Mesodermal cell (in vitro differentiated cells): ENCODE results near the gene NKX1-1.

Experiments used
- H3K27ac ChIP-seq: 2 replicates; pipeline ENCODE4 v1.7.0; 2013; ENCODE audit warnings: mild to moderate bottlenecking, low read depth, low read length, moderate library complexity; ENCODE audit not compliant: severe bottlenecking
- H3K36me3 ChIP-seq: 2 replicates; pipeline ENCODE4 v1.7.1; 2013; ENCODE audit warnings: mild to moderate bottlenecking, low read length, moderate library complexity; ENCODE audit not compliant: control insufficient read depth, insufficient read depth
- H3K4me1 ChIP-seq: one replicate; pipeline ENCODE4 v1.7.1; 2013; ENCODE audit warnings: mild to moderate bottlenecking, low read length; ENCODE audit not compliant: insufficient read depth, control insufficient read depth, poor library complexity, severe bottlenecking
- H3K4me3 ChIP-seq: 2 replicates; pipeline ENCODE4 v1.7.0; 2013; ENCODE audit warnings: low read length, control low read depth, mild to moderate bottlenecking; ENCODE audit not compliant: insufficient read depth, poor library complexity, severe bottlenecking; ENCODE audit errors: extremely low read depth
- H3K9me3 ChIP-seq: 2 replicates; pipeline ENCODE4 v1.7.1; 2013; ENCODE audit warnings: mild to moderate bottlenecking, low read length, moderate library complexity; ENCODE audit not compliant: control insufficient read depth
- WGBS, 2 experiments: methylation state at CpG; one replicate each; pipeline ENCODE4 v1.1.5; 2013; ENCODE audit warnings: missing lambda C conversion rate in 2 of 2; ENCODE audit not compliant: insufficient coverage in 2 of 2; 5-methylcytosine and 5-hydroxymethylcytosine counted together

Gene NKX1-1

GRCh38 chr4:1409491-1410425 lies 3.5 kb upstream of the NKX1-1 start:
- WGBS, 2 experiments: 46% methylated on average over 22 to 25 of the region's 27 CpGs
- Histone ChIP-seq H3K9me3 (no peaks in the 10 kb centered on the region), H3K27ac (no peak overlapping the region), H3K4me1 (peaks cover 2% of the 10 kb centered on the region), H3K4me3 (no peak overlapping the region), H3K36me3 (no peaks in the 10 kb centered on the region)

GRCh38 chr4:1409079-1409478 lies 2.8 kb upstream of the NKX1-1 start:
- no peaks in the 10 kb centered on the region for H3K9me3 ChIP-seq
- no peak overlapping the region for H3K27ac ChIP-seq
- 66 to 93% methylated on average over 2 to 11 of the region's 14 CpGs for WGBS, 2 experiments
- peaks cover 2% of the 10 kb centered on the region for H3K4me1 ChIP-seq
- no peak overlapping the region for H3K4me3 ChIP-seq
- H3K36me3 ChIP-seq: no peaks in the 10 kb centered on the region

- Histone ChIP-seq H3K36me3 (no peaks in the 10 kb centered on the region), H3K4me1 (peaks cover 2% of the 10 kb centered on the region), H3K9me3 (no peaks in the 10 kb centered on the region), H3K27ac (no peak overlapping the region), H3K4me3 (no peak overlapping the region)
- WGBS, 2 experiments: 14 to 22% methylated on average over 18 of the region's 22 CpGs
Observed at GRCh38 chr4:1408418-1408817, 2.2 kb upstream of the NKX1-1 start.

GRCh38 chr4:1407657-1408333 lies 1.6 kb upstream of the NKX1-1 start:
- Histone ChIP-seq H3K27ac (no peak overlapping the region), H3K9me3 (no peaks in the 10 kb centered on the region), H3K4me3 (no peak overlapping the region), H3K36me3 (no peaks in the 10 kb centered on the region), H3K4me1 (peaks cover 2% of the 10 kb centered on the region)
- WGBS, 2 experiments: 6 to 8% methylated on average over 33 to 38 of the region's 53 CpGs

- Histone ChIP-seq H3K36me3 (no peaks in the 10 kb centered on the region), H3K4me3 (no peak overlapping the region), H3K27ac (no peak overlapping the region), H3K4me1 (peaks cover 2% of the 10 kb centered on the region), H3K9me3 (no peaks in the 10 kb centered on the region)
- WGBS, 2 experiments: 9 to 14% methylated on average over 27 to 35 of the region's 50 CpGs
Observed at GRCh38 chr4:1406981-1407656, 877 bp upstream of the NKX1-1 start.

GRCh38 chr4:1405636-1406393 lies 427 bp downstream of the NKX1-1 start:
- Histone ChIP-seq H3K27ac (no peak overlapping the region), H3K4me1 (peaks cover 2% of the 10 kb centered on the region), H3K36me3 (no peaks in the 10 kb centered on the region), H3K4me3 (no peak overlapping the region), H3K9me3 (no peaks in the 10 kb centered on the region)
- WGBS, 2 experiments: 8 to 10% methylated on average over 71 to 90 of the region's 90 CpGs

GRCh38 chr4:1405254-1405635 lies 997 bp downstream of the NKX1-1 start:
- WGBS, 2 experiments: 15 to 21% methylated on average over 14 to 22 of the region's 26 CpGs
- no peak overlapping the region for H3K4me3 ChIP-seq

GRCh38 chr4:1404573-1405253 lies 1.5 kb downstream of the NKX1-1 start:
- WGBS, 2 experiments: 8% methylated on average over 47 to 54 of the region's 54 CpGs
- Histone ChIP-seq H3K27ac (no peak overlapping the region), H3K4me1 (peaks cover 2% of the 10 kb centered on the region), H3K9me3 (no peaks in the 10 kb centered on the region), H3K4me3 (no peak overlapping the region), H3K36me3 (no peaks in the 10 kb centered on the region)

More at GRCh38 chr4:1405254-1405635, 997 bp downstream of the NKX1-1 start:
- Histone ChIP-seq H3K36me3 (no peaks in the 10 kb centered on the region), H3K27ac (no peak overlapping the region), H3K4me1 (peaks cover 2% of the 10 kb centered on the region), H3K9me3 (no peaks in the 10 kb centered on the region)

- H3K27ac ChIP-seq: no peak overlapping the region
- 6% methylated on average over 73 to 75 of the region's 107 CpGs for WGBS, 2 experiments
- no peaks in the 10 kb centered on the region for H3K9me3 ChIP-seq
- no peak overlapping the region for H3K4me3 ChIP-seq
- H3K4me1 ChIP-seq: peaks cover 2% of the 10 kb centered on the region
- no peaks in the 10 kb centered on the region for H3K36me3 ChIP-seq
Observed at GRCh38 chr4:1403591-1404572, 2.4 kb downstream of the NKX1-1 start.
